SH-SY5Y (cell line): ENCODE measurements around the gene GLUD2.
"Not testable (repeated sequence)": the region's sequence is repeated elsewhere in the genome, so short reads cannot be mapped to it uniquely, and the experiment has no call there.

Experiments used
- GATA2 ChIP-seq: IDR thresholded peaks from 2 replicates; pipeline ENCODE4 v1.6.1; 2011; ENCODE audit warnings: mild to moderate bottlenecking, low read depth, low read length
- GATA3 ChIP-seq: IDR thresholded peaks from 2 replicates; pipeline ENCODE4 v1.6.1; 2011; ENCODE audit warnings: low read depth, mild to moderate bottlenecking, low read length, moderate library complexity

GLUD2 gene

DNA sequence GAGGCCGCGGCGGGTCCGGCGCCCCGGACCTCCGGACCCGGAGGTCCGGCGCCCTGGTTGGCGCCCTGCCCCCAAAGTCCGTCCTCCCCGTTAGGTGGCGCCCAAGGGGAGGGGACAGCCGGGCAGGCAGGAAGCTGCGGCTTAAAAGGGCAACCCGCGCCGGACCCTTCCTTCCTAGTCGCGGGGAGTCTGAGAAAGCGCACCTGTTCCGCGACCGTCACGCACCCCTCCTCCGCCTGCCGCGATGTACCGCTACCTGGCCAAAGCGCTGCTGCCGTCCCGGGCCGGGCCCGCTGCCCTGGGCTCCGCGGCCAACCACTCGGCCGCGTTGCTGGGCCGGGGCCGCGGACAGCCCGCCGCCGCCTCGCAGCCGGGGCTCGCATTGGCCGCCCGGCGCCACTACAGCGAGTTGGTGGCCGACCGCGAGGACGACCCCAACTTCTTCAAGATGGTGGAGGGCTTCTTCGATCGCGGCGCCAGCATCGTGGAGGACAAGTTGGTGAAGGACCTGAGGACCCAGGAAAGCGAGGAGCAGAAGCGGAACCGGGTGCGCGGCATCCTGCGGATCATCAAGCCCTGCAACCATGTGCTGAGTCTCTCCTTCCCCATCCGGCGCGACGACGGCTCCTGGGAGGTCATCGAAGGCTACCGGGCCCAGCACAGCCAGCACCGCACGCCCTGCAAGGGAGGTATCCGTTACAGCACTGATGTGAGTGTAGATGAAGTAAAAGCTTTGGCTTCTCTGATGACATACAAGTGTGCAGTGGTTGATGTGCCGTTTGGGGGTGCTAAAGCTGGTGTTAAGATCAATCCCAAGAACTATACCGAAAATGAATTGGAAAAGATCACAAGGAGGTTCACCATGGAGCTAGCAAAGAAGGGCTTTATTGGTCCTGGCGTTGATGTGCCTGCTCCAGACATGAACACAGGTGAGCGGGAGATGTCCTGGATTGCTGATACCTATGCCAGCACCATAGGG lies at the start of gene GLUD2:
GLUD2 (plus strand) TSS at position 170 of the 979 bp plus-strand sequence; CDS start at position 245, 75 bp downstream.
- not testable (repeated sequence) for TF ChIP-seq GATA2, GATA3

- no peak for TF ChIP-seq GATA3
- no peak for TF ChIP-seq GATA2
Measured at GRCh38 chrX:120999413-120999812, 48.0 kb upstream of the GLUD2 start.

DNA sequence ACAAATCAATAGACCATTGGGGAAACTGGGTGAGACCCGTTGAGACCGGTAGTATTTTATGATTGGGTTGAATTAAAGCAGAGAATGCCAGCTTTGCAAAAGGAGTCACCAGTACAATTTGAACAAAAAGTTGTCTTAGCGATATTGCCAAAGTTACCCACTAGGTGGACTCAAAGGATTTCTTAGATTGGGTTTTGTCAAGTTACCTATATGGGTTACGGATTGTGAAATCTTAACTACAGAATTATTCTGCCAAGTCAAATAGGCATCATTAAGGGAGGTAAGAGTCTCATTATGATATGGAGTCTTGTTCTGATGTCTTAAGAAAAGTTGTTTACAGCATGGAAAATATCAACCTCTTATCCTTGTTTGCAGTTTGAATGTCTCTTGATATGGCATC lies 46.8 kb upstream of the GLUD2 start:
- TF ChIP-seq GATA3 (no peak), GATA2 (no peak)

GRCh38 chrX:121008920-121009319 lies 38.5 kb upstream of the GLUD2 start:
- no peak for TF ChIP-seq GATA2
- TF ChIP-seq GATA3: no peak

- TF ChIP-seq GATA3: no peak
- TF ChIP-seq GATA2: no peak
Measured at GRCh38 chrX:121009764-121010163, 37.6 kb upstream of the GLUD2 start.

DNA sequence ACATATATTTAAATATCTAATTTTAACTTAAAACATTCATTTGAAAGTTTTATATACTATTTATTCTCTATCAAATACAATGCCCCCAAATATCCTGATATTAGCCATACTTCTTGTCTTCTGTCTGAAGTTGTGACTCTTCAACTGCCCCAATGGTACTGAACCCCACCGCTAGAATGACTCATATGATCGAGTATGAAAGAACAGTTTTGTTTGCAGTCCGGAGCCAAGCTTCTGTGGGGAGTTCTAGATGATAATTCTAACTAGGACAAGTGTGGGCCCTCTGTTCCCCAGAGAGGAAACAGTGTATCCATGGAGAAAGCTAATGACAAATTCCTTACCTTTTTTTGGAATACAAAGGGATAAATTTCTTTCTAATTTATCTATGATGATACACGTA lies 37.2 kb upstream of the GLUD2 start:
- TF ChIP-seq GATA2 (no peak), GATA3 (no peak)

GRCh38 chrX:121011254-121011653 lies 36.2 kb upstream of the GLUD2 start:
- TF ChIP-seq GATA3 (no peak), GATA2 (no peak)

DNA sequence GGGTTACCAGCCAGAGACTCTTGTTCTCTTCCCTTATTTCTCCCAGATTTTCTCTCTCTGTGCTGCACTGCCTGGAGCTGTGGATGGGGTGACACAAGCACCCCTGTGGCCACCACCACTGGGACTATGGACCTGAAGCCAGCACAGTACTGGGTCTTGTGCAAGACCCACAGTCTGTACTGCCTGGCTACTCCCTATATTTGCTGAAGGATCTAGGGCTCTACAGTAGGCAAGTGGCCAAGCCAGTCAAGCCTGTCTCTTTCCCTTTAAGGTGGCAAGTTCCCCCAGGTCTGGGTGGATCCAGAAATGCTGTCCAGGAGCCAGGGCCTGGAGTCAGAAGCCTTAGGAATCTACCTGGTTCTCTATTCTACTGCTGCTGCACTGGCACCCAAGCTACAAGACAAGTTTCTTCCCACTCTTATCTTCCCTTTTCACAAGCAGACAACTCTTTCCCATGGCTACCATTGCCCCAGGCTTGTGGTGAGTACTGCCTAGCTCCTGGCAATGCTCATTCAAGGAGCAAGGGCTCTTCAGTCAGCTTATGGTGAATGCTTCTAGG lies 33.4 kb upstream of the GLUD2 start:
- TF ChIP-seq GATA2 (no peak), GATA3 (no peak)

DNA sequence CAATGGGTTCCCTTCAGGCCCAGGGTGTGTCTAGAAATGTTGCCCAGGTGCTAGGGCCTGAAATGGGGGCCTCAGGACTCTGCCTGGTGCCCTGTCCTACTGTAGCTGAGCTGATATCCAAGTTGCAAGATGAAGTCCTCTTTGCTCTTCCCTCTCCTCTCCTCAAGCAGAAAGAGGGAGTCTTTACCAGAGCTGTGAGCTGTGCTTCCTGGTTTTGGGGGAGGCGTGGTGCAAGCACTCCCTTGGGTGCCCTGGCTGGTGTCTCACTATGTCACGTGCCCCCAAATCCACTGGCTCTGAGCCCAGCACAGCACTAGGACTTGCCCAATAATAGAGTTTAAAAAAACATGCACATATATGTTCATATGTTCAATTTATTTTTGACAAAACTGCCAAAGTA lies 32.6 kb upstream of the GLUD2 start:
- no peak for TF ChIP-seq GATA3
- TF ChIP-seq GATA2: no peak

- TF ChIP-seq GATA3 (no peak), GATA2 (no peak)
Measured at GRCh38 chrX:121028419-121028818, 19.0 kb upstream of the GLUD2 start.

DNA sequence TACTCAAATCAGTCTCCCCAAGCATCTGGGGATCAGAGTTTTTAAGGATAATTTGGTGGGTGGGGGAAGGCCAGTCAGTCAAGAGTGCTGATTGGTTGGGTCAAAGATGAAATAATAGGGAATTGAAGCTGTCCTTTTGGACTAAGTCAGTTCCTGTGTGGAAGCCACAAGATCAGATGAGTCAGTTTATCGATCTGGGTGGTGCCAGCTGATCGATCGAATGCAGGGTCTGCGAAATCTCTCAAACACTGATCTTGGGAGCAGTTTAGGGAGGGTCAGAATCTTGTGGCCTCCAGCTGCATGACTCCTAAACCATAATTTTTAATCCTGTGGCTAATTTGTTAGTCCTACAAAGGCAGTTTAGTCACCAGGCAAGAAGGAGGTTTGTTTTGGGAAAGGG lies 17.3 kb upstream of the GLUD2 start:
- TF ChIP-seq GATA3 (no peak), GATA2 (no peak)

DNA sequence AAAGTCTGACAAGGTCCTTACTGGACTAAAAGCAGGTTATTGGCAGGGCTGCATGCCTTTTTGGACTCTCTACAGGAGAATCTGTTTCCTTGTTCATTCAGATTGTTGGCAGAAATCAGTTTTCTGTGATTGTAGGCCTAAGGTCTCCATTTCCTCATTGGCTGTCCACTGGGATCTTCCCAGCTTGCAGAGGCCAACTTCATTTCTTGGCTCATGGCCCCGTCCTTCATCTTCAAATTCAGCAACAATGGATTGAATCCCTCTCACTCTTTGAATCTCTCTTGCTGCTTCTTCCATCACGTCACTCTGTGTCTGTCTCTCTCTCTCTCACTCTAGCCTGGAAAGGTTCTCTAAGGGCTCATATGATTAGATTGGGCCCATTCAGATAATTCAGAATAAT lies 14.9 kb upstream of the GLUD2 start:
- TF ChIP-seq GATA3 (no peak), GATA2 (no peak)

DNA sequence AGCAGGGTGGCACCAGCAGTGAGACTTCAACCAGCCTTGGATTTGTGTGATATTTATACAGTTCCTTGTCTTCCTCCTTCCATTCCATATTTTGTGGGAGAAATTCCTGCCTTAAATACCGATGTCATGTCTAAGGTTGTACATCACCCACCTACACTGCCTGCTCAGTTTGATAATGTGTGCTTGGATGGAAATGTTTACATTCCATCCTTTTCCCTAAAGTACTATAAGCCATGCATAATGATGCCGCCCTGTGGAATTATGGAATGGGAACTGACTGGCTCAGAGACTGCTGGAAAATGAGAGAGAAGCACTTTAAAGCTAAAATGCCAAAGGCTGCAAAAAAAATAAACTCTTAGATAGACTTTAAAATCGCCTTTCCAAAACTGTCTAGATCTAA lies 11.3 kb upstream of the GLUD2 start:
- TF ChIP-seq GATA3 (no peak), GATA2 (no peak)

DNA sequence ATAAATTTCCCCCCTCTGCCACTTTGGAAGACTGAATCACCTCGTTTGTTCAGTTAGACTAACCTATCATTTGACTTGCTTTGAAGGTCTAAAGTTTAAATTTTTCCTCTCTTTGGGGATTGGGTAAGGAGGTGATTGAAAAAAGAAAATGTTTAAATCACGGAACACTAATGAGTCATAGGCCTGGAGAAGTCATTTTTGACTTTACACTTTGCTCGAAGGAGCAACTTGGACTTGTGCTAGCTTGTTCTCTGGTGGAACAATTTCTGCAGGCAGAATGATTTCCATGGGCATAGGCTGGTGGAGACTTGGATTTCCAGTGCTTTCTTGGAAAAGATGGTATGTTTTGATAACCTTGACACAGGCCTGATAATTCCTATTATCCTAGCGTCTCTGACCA lies 10.5 kb upstream of the GLUD2 start:
- TF ChIP-seq GATA3 (no peak), GATA2 (no peak)

- TF ChIP-seq GATA3 (no peak), GATA2 (no peak)
Measured at GRCh38 chrX:121050781-121051180, 3.4 kb downstream of the GLUD2 start.
